Thyroid gland (tissue), 4 donors: ENCODE data around the gene C14orf93.

Source experiments
- POLR2A ChIP-seq, 2 donors: fragments of 450-650 bp; IDR thresholded peaks; one replicate each; pipeline ENCODE4 v1.6.1; 2017; ENCODE audit warnings: antibody characterized with exemption in 2 of 2, mild to moderate bottlenecking in 2 of 2, moderate library complexity in 1 of 2
- TF ChIP-seq, protein P1 (sequence below), 6 experiments: fragments of 200-600 bp in 3 of 6; fragments of 450-650 bp in 3 of 6; sonication (generic) in 3 of 6; IDR thresholded peaks; one replicate each; pipeline ENCODE4 v1.5.1; 2016 to 2019; ENCODE audit warnings: antibody characterized with exemption in 6 of 6, mild to moderate bottlenecking in 2 of 6, inconsistent platforms in 1 of 6, moderate library complexity in 1 of 6

- TF ChIP-seq, protein P1, sequence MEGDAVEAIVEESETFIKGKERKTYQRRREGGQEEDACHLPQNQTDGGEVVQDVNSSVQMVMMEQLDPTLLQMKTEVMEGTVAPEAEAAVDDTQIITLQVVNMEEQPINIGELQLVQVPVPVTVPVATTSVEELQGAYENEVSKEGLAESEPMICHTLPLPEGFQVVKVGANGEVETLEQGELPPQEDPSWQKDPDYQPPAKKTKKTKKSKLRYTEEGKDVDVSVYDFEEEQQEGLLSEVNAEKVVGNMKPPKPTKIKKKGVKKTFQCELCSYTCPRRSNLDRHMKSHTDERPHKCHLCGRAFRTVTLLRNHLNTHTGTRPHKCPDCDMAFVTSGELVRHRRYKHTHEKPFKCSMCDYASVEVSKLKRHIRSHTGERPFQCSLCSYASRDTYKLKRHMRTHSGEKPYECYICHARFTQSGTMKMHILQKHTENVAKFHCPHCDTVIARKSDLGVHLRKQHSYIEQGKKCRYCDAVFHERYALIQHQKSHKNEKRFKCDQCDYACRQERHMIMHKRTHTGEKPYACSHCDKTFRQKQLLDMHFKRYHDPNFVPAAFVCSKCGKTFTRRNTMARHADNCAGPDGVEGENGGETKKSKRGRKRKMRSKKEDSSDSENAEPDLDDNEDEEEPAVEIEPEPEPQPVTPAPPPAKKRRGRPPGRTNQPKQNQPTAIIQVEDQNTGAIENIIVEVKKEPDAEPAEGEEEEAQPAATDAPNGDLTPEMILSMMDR (IDR thresholded peaks at IDR 0.05) = peak in 2 of 6 experiments; percentile 24 to 43
- TF ChIP-seq POLR2A (IDR thresholded peaks at IDR 0.05) = peak in 1 of 2 donors; percentile 69
These were observed 24.8 kb upstream of the C14orf93 start, which contains the start of gene PSMB5 for GRCh38 chr14:23034498-23035302.
